ENCODE measurements around the gene PER3.

- TF ChIP-seq CTCF (IDR thresholded peaks at IDR 0.05; ENCODE audit: poor library complexity, severe bottlenecking), result no peak
- TF ChIP-seq EZH2 (IDR thresholded peaks at IDR 0.05; ENCODE audit: borderline replicate concordance, insufficient read depth, low read length, poor library complexity, severe bottlenecking), result no peak
- TF ChIP-seq POLR2AphosphoS5 (IDR thresholded peaks at IDR 0.05), result no peak
Observed at GRCh38 chr1:7885513-7886404, 101.7 kb downstream of the PER3 start.

All from neural cell (in vitro differentiated cells).